NCI-H2196 treated with DMSO at 0.1 percent for 48 hours (cell line): ENCODE results near the gene KCTD16.

ENCODE experiments used
- DNase-seq: peaks from one replicate; lab custom pipeline; 2025; ENCODE audit not compliant: unreplicated experiment; lab: John Stamatoyannopoulos, UW

The KCTD16 gene

GRCh38 chr5:144281784-144282183 lies 111.1 kb downstream of the KCTD16 start:
- DNase-seq, result no peak

GRCh38 chr5:144284036-144284435 lies 113.4 kb downstream of the KCTD16 start:
- no peak for DNase-seq

DNA sequence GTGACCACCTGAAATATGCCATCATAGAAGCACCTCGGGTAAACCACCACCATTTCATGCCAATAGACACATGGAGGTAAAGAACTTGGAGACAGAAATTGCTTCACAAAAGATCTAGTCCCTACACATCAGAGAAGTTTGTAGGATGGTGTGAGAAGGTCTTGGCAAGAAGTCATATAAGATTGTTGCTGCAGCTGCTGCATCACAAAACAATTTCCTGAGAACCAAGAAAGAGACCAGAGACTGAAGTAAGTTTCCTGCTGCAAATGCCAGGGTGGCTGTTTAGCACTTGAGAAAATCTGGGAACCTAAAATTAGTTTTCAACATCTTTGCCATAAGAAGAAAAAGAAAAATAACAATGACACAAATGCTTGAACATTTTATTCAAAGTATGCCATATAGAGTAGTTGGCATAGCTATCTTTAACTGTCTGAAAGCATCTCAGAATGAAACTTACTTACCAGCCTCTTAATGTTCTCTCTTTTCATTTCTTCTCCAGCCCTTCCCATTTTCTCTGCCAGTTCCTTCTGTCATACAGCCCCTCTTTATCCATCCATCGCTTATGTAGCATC lies 114.3 kb downstream of the KCTD16 start:
- no peak for DNase-seq

GRCh38 chr5:144289277-144289676 lies 118.6 kb downstream of the KCTD16 start:
- DNase-seq, result no peak

- no peak for DNase-seq
Measured at GRCh38 chr5:144292029-144292428, 121.4 kb downstream of the KCTD16 start.

- DNase-seq, result no peak
Measured at GRCh38 chr5:144295284-144295683, 124.6 kb downstream of the KCTD16 start.

GRCh38 chr5:144297081-144297480 lies 126.4 kb downstream of the KCTD16 start:
- no peak for DNase-seq

DNA sequence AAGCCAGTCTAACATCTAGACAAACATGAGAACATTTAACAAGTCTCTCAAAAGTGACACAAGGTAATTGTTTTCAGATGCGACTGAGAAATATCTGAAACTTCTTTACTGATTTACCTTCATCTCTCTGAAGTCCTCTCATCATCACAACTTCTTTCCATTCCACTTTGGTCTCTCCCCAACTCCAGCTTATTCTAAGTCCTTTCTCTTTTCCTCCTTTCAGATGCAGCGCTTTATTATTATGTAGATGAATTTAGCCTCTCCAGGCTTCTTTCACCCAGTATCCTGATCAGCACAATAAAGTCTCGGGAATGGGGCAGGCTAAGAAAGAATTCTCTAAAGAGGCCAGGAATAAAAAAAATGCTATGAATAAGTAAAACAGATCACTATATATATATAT lies 128.0 kb downstream of the KCTD16 start:
- DNase-seq, result no peak

DNA sequence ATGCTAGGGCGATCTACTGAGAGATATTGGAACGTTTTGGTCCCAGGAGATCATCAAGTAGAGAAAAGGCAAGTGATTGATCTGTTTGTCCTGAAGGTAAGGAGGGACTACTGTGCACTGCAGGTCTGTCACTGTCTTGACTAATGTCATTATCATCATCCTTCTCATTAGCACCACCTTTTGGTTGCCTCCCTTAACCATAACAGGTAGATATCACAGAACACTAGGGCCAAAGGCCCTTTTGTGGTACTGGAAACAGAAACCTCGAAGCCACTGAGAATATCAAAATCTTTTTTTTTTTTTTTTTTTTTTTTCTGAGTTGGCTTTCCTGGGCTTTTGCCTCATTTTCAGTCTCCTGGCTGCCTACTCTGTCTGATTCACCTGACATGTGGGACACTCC lies 134.0 kb downstream of the KCTD16 start:
- DNase-seq, result no peak

DNA sequence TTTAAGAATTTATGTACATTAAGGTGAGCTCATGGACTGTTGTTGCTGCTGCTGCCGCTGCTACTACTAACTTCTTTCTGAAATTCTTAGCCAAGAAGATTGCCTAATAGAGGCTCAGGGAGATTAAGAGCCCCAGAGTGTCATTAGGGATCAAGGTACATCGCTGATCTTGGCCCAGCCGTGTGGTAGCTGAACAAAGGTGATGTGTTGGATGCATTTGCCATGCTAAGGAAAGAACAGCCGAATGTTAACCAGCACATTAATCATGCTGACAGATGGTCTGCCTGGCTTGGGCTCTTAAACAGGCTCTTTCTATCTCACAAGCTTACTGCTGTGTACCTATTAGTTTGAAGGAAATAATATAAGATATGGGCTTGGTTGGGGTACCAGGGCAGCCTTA lies 137.1 kb downstream of the KCTD16 start:
- DNase-seq, result no peak

DNA sequence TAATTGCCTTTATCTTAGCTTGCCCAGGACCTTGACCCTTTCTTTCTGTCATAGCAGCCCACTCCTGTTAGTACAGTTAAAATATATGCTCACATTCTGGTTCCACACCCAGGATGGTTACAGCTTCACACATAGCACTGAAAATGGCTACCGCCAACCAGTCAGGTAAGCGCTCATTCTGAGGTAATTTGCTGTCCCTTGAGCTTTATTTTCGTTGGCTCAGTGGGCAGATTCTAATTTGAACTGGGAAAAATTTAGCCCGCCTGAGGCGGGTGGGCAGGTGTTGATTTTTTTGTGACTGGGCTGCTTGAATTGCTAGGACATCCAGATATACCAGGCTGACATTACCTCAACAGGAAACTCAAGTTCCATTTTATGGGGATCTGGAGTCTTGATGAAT lies 137.5 kb downstream of the KCTD16 start:
- DNase-seq, result no peak

GRCh38 chr5:144308906-144309670 lies 138.4 kb downstream of the KCTD16 start:
- no peak for DNase-seq

- DNase-seq, result no peak
Measured at GRCh38 chr5:144310621-144311020, 139.9 kb downstream of the KCTD16 start.

DNA sequence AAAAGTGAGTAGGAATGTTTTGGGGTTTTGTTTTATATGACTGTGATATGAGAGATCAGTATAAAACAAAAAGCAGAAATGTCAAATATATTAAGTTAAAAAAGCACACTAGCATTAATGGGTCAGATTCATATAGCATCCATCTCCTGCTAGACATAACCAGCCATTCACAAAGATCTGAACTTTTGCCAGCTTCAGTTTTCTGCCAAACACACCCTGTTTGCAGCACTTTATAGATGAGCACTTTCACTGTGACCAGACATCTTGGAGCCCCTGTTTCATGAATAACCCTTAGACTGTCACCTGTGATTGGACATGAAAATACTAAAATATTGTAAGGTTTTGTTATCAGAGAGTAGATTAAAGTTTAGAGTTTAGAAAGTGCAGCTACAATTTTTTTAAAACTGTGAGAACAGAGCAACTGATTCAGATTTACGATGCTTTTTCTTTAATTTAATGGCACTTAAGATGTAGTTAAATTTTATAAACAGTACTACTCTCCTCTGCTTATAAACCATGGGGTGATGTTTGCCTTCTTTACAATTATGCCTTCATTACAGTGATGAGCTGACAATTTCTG lies 142.6 kb downstream of the KCTD16 start:
- DNase-seq, result no peak

GRCh38 chr5:144315026-144315425 lies 144.4 kb downstream of the KCTD16 start:
- no peak for DNase-seq

- no peak for DNase-seq
Measured at GRCh38 chr5:144315994-144316634, 145.4 kb downstream of the KCTD16 start.

DNA sequence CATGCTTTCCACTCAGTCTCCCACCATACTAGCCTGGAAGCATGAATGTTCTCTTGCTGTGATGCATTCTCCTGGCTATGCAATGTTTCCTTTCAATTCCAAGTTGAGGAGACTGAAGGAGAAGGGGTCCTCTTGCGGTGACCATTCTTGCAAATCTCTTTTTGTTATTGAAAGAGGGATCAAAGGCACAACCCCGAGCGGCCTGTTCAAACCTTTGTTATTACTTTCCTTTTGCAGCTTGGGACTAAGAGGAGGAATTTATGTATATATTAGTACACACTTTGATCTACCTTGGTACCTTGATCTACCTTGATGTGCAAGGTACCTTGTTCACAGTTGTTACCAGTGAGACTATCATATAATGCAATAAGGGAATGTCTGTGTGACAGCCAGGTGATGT lies 147.3 kb downstream of the KCTD16 start:
- no peak for DNase-seq

- DNase-seq, result no peak
Measured at GRCh38 chr5:144318460-144318859, 147.8 kb downstream of the KCTD16 start.

- DNase-seq, result no peak
Measured at GRCh38 chr5:144323181-144323580, 152.5 kb downstream of the KCTD16 start.

- DNase-seq, result no peak
Measured at GRCh38 chr5:144325532-144325931, 154.9 kb downstream of the KCTD16 start.

DNA sequence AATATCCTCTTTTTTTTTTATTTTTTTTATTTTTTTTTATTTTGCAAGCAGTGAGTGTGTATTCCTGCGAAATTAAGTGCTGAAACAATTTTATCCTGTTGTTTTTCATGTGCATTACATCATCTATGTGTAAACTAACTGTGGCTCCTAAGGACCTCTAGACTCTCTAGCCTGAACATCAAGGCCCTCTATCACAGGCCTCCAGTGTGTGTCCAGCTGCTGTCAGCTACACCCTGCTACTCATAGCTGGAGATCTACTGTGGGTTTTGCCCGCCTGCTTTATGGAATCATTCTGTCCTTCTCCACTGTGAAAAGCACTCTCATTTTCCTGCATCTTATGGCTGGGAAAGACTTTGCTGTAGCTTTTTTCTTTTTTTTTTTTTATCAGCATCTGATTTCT lies 157.8 kb downstream of the KCTD16 start:
- DNase-seq, result peak; percentile 22

DNA sequence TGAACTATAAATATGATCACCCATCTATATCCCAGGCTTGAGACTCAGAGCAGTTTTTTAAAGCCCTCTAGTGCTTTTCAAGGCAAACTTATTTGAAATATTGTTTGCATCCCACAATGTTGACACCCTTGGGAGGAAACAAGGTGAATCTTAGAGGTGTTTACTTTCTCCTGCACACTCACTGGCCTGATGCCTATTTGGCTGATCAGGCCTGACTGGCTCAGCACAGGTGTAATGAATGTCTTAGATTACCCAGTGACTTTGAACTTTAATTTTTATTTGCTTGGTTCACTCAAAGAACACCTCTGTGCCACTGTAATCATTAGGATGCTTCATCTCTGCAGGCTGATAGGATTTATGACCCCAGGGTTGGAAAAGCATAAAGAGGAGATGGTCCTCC lies 158.3 kb downstream of the KCTD16 start:
- DNase-seq, result no peak
